ENCODE results near the gene TOMT. TPM values are rescaled to one million over a fixed set of nuclear protein-coding genes. Genes with fewer than 3 reads are reported as not detected.
A peak's percentile ranks its signal among the peaks of the same experiment; 100 is the strongest.
"Not testable (repeated sequence)": the region's sequence is repeated elsewhere in the genome, so short reads cannot be mapped to it uniquely, and the experiment has no call there.

The TOMT gene
- total and polyA plus RNA-seq, 2 experiments from 2014 or later = not detected

- H3K9me2 ChIP-seq (ENCODE audit: insufficient read depth) = no peaks in the 10 kb centered on the region
- TF ChIP-seq EZH2 (IDR thresholded peaks at IDR 0.05; ENCODE audit: insufficient read depth, poor library complexity, severe bottlenecking) (no peak), EZH2phosphoT487 (IDR thresholded peaks at IDR 0.05; ENCODE audit: insufficient read depth, low read depth) (no peak)
- H3F3A ChIP-seq (ENCODE audit: insufficient read depth) = peaks cover 47% of the 10 kb centered on the region
- no peaks in the 10 kb centered on the region for H4K20me1 ChIP-seq (ENCODE audit: insufficient read depth)
- peaks cover 50% of the 10 kb centered on the region for H3K4me1 ChIP-seq (ENCODE audit: insufficient read depth)
- peak overlapping the region; percentile 62 for H3K4me2 ChIP-seq (ENCODE audit: unreplicated experiment)
- H3K27me3 ChIP-seq (replicated peaks; ENCODE audit: insufficient read depth) = no peaks in the 10 kb centered on the region
- H3K27ac ChIP-seq = peak overlapping the region; percentile 88
- no peaks in the 10 kb centered on the region for H3K79me2 ChIP-seq (ENCODE audit: insufficient read depth)
- peak; percentile 96 for DNase-seq
- peak overlapping the region; percentile 59 for H3K9ac ChIP-seq
- H2AFZ ChIP-seq = no peak overlapping the region
- no peaks in the 10 kb centered on the region for H3K9me3 ChIP-seq (ENCODE audit: low read depth)
- H3K36me3 ChIP-seq (ENCODE audit: low read depth) = no peaks in the 10 kb centered on the region
- H3K4me3 ChIP-seq = no peak overlapping the region
- WGBS, 2 experiments (ENCODE audit: low coverage in 1 of 2, low lambda C conversion rate in 2 of 2, missing lambda C conversion rate in 2 of 2) = 0% methylated on average over 3 of the region's 3 CpGs
- in situ Hi-C loops (cut with MboI) = no loop called here
Measured at GRCh38 chr11:72141066-72141465, 35.3 kb downstream of the TOMT start.

DNA sequence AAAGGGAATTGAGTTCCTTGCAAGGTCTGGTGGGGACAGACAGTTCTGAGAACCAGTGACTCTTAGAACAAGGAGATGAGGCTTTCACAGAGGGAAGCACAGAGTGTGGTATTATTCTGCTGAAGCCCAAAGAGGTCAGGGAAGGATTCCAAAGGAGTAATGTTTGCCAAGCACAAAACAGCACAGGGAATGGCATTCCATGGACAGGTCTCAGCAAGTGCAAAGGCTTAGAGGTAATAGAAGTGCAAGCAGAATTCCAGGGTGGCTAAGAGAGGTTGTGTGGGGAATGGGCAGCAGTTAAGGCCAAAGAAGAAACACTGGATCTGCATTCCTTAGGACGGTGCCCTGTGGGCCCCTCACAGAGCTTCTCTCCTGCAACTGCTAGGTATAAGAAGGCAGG, 36.4 kb downstream of the TOMT start:
- H3F3A ChIP-seq (ENCODE audit: insufficient read depth) = peaks cover 55% of the 10 kb centered on the region
- DNase-seq = peak; percentile 38
- H2AFZ ChIP-seq; H3K4me3 ChIP-seq; H3K9me3 ChIP-seq (ENCODE audit: low read depth); H3K9ac ChIP-seq; H4K20me1 ChIP-seq (ENCODE audit: insufficient read depth); in situ Hi-C loops (cut with MboI); H3K79me2 ChIP-seq (ENCODE audit: insufficient read depth); H3K36me3 ChIP-seq (ENCODE audit: low read depth); H3K27me3 ChIP-seq (replicated peaks; ENCODE audit: insufficient read depth); H3K9me2 ChIP-seq (ENCODE audit: insufficient read depth): not testable (repeated sequence)
- H3K4me1 ChIP-seq (ENCODE audit: insufficient read depth) = peaks cover 50% of the 10 kb centered on the region
- H3K4me2 ChIP-seq (ENCODE audit: unreplicated experiment) = peak overlapping the region; percentile 62
- peak overlapping the region; percentile 88 for H3K27ac ChIP-seq
- 80 to 92% methylated on average over 1 of the region's 1 CpG for WGBS, 2 experiments (ENCODE audit: low coverage in 1 of 2, low lambda C conversion rate in 2 of 2, missing lambda C conversion rate in 2 of 2)

GRCh38 chr11:72142543-72142942, 36.8 kb downstream of the TOMT start:
- H3K36me3 ChIP-seq (ENCODE audit: low read depth); H3K9me2 ChIP-seq (ENCODE audit: insufficient read depth); H3K4me2 ChIP-seq (ENCODE audit: unreplicated experiment); H3K9ac ChIP-seq; H3K79me2 ChIP-seq (ENCODE audit: insufficient read depth); H3K4me3 ChIP-seq; H3K27me3 ChIP-seq (replicated peaks; ENCODE audit: insufficient read depth); H3K9me3 ChIP-seq (ENCODE audit: low read depth); H4K20me1 ChIP-seq (ENCODE audit: insufficient read depth); in situ Hi-C loops (cut with MboI); H2AFZ ChIP-seq; DNase-seq: not testable (repeated sequence)
- 0 out of 2 replicates have a peak overlapping the region, but pooled peaks have one; percentile 88 for H3K27ac ChIP-seq
- peaks cover 50% of the 10 kb centered on the region for H3K4me1 ChIP-seq (ENCODE audit: insufficient read depth)
- WGBS, 2 experiments (ENCODE audit: low coverage in 1 of 2, low lambda C conversion rate in 2 of 2, missing lambda C conversion rate in 2 of 2) = 50 to 57% methylated on average over 1 of the region's 1 CpG
- peaks cover 59% of the 10 kb centered on the region for H3F3A ChIP-seq (ENCODE audit: insufficient read depth)

DNA sequence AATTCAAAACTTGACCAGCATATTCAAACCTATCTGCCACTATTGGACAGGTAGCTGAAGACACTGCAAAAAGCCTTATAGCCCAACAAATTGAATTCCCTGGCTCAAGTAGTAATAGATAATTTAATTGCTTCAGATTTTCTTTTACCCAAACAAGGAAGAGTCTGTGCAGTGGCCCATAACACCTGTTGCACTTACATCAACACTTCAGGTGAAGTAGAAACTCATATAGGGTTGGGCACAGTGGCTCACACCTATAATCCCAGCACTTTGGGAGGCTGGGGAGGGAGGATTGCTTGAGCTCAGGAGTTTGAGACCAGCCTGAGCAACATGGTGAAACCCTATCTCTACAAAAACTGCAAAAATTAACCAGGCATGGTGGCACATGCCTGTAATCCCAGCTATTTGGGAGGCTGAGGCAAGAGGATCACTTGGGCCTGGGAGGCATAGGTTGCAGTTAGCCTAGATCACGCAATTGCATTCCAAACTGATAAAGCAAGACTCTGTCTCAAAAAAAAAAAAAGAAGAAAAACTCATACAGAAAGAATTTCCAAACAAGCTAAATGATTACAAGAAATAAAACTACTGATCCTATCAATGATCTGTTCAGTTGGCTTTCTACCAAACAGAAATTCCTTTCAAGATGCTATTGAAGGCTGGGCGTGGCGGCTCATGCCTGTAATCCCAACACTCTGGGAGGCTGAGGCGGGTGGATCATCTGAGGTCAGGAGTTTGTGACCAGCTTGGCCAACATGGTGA, 39.3 kb downstream of the TOMT start:
- peaks cover 55% of the 10 kb centered on the region for H3F3A ChIP-seq (ENCODE audit: insufficient read depth)
- WGBS, 2 experiments (ENCODE audit: low coverage in 1 of 2, low lambda C conversion rate in 2 of 2, missing lambda C conversion rate in 2 of 2) = 12 to 13% methylated on average over 4 of the region's 4 CpGs
- DNase-seq = peak; percentile 85
- H3K4me1 ChIP-seq (ENCODE audit: insufficient read depth) = peaks cover 45% of the 10 kb centered on the region
- no peaks in the 10 kb centered on the region for H3K79me2 ChIP-seq (ENCODE audit: insufficient read depth)
- H3K27me3 ChIP-seq (replicated peaks; ENCODE audit: insufficient read depth) = no peaks in the 10 kb centered on the region
- in situ Hi-C loops (cut with MboI) = no loop called here
- peak overlapping the region; percentile 49 for H3K9ac ChIP-seq
- no peaks in the 10 kb centered on the region for H4K20me1 ChIP-seq (ENCODE audit: insufficient read depth)
- peak overlapping the region; percentile 87 for H3K27ac ChIP-seq
- H3K9me2 ChIP-seq (ENCODE audit: insufficient read depth) = no peaks in the 10 kb centered on the region
- TF ChIP-seq EZH2phosphoT487 (IDR thresholded peaks at IDR 0.05; ENCODE audit: insufficient read depth, low read depth) = no peak
- peak overlapping the region; percentile 7 for H3K4me2 ChIP-seq (ENCODE audit: unreplicated experiment)
- no peaks in the 10 kb centered on the region for H3K9me3 ChIP-seq (ENCODE audit: low read depth)
- no peak overlapping the region for H3K4me3 ChIP-seq
- H3K36me3 ChIP-seq (ENCODE audit: low read depth) = no peaks in the 10 kb centered on the region
- H2AFZ ChIP-seq = no peak overlapping the region

DNA sequence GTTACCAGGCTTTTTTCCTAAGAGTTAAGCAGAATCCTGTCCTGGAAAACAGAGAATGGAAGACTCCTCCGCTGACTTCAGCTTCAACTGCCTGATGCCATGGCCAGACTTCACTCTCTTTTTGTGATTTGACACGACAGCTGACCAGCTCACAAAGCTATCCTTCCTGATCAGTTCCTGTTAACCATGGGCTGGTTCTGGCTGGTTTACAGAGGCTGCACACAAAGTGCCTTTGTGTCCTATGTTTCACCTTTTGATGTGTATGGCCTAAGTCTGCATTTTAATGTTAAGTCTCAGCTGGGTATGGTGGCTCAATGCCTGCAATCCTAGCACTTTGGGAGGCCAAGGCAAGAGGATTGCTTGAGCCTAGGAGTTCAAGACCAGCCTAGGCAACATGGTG, 40.9 kb downstream of the TOMT start:
- no peaks in the 10 kb centered on the region for H3K27me3 ChIP-seq (replicated peaks; ENCODE audit: insufficient read depth)
- no peak overlapping the region for H3K4me3 ChIP-seq
- DNase-seq = no peak
- no peak overlapping the region for H2AFZ ChIP-seq
- H3K27ac ChIP-seq = 0 out of 2 replicates have a peak overlapping the region, but pooled peaks have one; percentile 20
- no peak overlapping the region for H3K4me2 ChIP-seq (ENCODE audit: unreplicated experiment)
- no peaks in the 10 kb centered on the region for H3K36me3 ChIP-seq (ENCODE audit: low read depth)
- no peaks in the 10 kb centered on the region for H4K20me1 ChIP-seq (ENCODE audit: insufficient read depth)
- no peaks in the 10 kb centered on the region for H3K9me3 ChIP-seq (ENCODE audit: low read depth)
- H3F3A ChIP-seq (ENCODE audit: insufficient read depth) = peaks cover 41% of the 10 kb centered on the region
- TF ChIP-seq EZH2 (IDR thresholded peaks at IDR 0.05; ENCODE audit: insufficient read depth, poor library complexity, severe bottlenecking) = no peak
- no peak for TF ChIP-seq EZH2phosphoT487 (IDR thresholded peaks at IDR 0.05; ENCODE audit: insufficient read depth, low read depth)
- H3K79me2 ChIP-seq (ENCODE audit: insufficient read depth) = peaks cover 10% of the 10 kb centered on the region
- WGBS, 2 experiments (ENCODE audit: low coverage in 1 of 2, low lambda C conversion rate in 2 of 2, missing lambda C conversion rate in 2 of 2) = 30 to 34% methylated on average over 2 of the region's 2 CpGs
- peaks cover 31% of the 10 kb centered on the region for H3K4me1 ChIP-seq (ENCODE audit: insufficient read depth)
- in situ Hi-C loops (cut with MboI) = no loop called here
- H3K9ac ChIP-seq = no peak overlapping the region
- H3K9me2 ChIP-seq (ENCODE audit: insufficient read depth) = no peaks in the 10 kb centered on the region

All from GM23248 (cell line).